GM18868 (cell line): ENCODE measurements around the gene LRRC75B.

Experiments
- ATAC-seq: cut with Tn5 transposase; IDR thresholded peaks from one replicate; pipeline ENCODE4 v1.9.1; 2021; ENCODE audit warnings: mild to moderate bottlenecking, moderate library complexity; ENCODE audit not compliant: unreplicated experiment

Gene LRRC75B

DNA sequence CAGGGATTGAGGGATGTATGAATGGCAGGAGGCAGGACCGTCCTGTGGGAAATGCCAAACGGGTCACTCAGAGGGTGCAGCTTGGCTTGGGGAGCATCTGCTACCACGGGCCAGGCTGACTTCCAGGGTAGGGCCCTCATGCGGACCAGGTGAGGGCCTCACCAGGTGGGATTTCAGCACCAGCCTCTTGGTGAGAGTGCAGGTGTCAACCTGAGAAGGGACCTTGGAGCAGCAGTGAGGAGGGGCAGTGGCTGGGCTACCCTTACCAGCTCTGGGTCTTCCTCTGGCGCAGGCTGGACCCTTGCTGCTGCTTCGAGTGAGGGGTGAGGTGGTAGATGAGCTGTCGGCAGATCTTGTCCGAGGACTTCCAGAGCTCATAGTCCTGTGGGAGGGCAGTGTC, 4.9 kb downstream of the LRRC75B start:
- ATAC-seq: no peak

GRCh38 chr22:24587251-24587650, 5.6 kb downstream of the LRRC75B start:
- ATAC-seq: no peak

DNA sequence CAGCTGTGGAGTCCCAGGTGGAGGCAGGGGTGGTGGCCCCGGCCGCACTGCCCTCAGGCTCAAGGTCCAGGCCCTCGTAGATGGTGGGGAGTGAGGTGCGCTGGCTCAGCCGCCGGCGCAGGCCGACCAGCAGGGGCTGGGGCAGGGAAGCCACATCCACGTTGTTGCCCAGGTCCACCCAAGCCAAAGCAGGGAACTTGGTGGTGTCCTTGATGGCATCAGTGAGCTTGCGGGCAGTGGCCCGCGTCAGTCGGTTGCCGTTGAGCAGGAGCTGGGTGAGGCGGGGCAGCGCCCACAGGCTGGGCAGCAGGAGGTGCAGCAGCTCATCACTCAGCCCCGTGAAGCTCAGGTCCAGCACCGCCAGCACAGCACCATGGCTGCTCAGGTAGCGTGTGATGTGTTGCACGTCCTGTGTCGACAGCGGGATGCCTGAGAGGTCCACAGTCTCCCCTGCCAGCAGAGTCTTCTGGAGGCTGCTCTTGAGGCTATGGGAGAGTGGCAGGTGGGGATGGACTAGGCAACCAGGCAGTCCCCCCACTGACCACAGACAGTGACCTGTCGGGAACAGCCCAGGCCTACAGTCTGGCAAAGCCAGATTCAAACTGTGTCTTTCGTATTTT, 6.8 kb downstream of the LRRC75B start:
- no peak for ATAC-seq

DNA sequence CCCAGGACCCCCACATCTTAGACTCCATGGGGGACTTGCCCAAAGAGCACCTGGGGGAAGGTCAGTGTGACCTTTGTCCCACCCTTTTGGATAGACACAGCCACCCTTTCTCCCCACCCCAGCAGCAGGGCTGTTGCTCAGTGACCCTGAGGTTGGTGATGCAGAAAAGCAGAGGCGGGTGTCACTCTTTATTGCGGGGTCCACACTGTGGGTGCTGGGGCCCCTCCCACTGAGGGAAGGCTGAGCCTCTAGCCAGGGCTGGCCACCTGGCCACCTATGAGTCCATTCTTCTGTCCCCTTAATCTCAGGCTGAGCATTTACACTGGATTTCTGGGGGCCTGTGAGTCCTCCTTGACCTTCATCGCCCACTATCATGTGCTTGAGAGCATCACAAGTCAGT, 7.4 kb downstream of the LRRC75B start:
- ATAC-seq: no peak

GRCh38 chr22:24584871-24585411, 7.9 kb downstream of the LRRC75B start:
- no peak for ATAC-seq

DNA sequence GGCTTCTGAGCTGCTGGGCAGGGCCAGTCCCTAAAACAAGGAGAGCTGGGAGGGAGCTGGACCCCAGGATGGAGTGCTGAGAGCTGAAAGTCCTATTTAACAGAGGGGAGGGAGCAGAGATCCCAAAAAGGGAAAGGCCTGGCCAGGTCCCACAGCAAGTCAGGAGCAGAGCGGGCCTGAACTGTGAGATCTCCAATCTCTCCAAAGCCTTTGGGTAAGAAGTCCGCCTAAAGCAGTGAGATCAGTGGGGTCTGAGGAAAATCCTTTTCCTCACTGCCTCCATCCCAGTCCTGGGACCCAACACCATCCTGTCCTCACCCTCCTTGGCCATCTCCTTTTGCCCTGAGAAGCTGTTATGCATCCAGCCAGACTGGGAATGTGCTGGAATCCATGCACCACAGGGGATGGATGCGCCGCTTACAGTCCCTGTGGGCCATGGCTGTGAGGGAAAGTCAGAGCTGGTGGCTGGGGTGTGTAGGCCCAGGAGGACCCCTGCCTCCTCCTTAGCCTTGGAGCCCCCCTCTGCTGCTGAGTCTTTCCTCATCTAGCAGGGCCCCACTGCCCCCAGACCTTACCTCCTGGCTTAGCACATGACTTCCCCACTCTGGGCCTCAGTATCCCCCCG, 8.6 kb downstream of the LRRC75B start:
- ATAC-seq: no peak

DNA sequence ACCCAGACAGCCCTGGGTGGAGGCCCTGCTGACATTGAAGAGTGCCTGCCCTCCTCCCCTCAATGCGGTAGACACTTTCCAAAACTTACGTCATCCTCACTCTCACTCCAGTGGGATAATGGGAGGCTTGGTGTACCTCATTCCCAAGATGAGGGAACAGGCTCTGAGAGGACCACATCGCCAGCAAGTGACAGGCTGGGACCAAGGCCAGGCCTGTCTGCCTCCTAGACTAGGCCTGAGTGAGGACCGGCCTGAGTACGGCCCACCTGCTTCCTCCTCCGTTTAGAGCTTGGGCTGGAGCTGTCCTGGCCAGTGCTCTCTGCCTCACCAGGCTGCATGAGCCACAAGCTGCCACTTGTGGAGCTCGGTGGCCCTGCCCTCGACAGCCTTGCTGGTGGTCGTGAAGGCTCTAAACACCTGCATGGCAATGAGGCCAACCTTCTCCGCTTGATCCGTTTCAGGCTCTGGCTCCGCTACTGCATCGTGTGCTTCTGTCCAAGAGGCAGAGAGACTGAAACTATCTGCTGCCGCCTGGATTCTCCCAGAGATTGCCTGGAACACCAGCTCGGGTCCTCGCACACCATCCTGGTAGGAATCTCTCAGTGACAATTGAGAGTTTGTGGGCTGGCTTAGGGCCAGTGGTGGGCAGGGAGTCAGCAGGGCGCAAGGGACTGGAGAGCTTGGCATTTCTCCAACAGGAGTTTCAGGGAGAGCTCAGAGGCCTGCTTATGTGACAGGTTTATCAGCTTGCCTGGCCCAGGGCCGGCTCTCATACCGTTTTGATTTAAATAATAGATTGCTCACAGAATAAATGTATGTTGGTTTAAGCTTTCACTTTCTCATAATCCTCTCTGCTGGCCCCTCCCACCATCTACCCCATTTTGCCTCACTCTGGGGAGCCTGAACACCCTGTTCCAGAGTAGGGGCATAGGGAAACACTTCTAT, 9.4 kb downstream of the LRRC75B start:
- no peak for ATAC-seq

GRCh38 chr22:24582056-24582814, 10.6 kb downstream of the LRRC75B start:
- ATAC-seq: no peak

- ATAC-seq: no peak
Measured at GRCh38 chr22:24580276-24580675, 12.6 kb downstream of the LRRC75B start.

DNA sequence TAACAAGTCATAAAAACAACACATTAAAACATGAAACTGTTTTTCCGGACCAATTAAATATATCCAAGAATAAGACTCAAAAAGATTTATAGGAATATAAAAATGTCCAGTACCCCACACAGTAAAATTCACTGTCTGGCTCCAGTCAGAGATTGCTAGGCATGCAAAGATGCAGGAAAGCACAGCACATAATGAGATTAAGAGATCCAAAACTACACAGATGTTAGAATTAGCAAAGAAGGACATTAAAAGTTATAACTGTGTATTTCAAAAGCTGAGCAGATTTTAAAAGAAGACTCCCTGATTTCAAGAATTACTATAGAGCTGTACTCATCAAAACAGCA, 13.6 kb downstream of the LRRC75B start:
- no peak for ATAC-seq

DNA sequence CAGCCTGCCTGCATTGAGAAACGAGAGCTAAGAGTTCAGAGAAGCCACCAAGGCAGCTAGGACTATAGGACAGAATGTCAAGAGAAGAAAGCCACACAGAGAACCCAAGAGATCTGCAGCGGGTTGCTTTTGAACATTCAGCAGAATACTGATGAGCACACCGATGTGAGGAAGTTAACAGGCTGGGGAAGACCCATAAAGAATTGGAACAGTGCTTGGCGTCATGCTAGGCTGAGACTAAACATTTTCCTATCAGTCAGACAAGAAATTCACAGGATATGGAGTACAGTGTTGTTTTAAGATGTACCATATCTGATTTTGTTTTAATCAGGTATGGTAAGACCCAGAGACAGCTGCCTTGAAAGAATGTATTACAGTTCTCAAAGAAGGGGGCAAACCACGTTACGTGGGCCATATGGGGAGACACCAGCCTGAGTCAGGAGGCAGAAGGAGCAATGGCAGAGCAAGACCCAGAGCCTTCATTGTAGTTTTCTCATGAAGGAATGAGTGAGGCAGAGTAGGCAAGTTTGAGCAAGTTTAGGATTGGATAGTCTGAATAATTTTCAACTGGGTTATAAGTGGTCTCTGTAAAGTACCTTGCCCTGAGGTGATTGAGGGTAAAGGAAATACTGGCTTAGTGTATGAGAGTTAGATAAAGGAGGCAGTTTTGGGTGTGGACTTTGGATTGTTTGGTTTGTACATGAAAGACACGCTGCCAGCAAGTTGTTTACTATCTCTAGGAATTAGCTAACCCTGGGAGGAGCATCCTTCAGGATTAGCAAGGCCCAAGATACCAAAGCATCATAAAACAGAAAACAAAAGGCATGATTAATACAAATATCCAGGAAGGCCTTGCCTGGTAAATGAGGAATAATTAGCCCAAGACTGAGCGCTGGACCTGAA, 14.3 kb downstream of the LRRC75B start:
- ATAC-seq: no peak

DNA sequence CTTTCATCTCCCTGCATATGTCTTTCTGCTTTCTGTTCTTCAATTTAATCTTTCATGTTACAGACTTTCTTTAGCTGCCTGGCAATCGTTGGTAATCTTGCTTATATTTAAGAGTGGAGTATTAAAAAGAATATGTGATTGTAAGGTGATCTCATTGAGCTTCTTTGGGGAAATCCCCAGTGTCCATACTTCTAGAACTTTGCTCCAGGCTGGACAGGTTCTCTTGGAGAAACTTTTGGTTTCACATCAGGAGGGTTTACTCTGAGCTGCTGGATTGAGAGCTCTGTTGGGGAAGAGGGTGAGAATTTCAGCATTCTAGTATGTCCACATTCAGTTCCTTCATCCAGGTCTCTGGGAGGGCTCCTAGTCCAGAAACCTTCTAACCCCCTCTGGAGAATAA, 16.1 kb downstream of the LRRC75B start:
- ATAC-seq: no peak

- no peak for ATAC-seq
Measured at GRCh38 chr22:24571266-24571665, 21.6 kb downstream of the LRRC75B start.

GRCh38 chr22:24567668-24568067, 25.2 kb downstream of the LRRC75B start:
- ATAC-seq: no peak

DNA sequence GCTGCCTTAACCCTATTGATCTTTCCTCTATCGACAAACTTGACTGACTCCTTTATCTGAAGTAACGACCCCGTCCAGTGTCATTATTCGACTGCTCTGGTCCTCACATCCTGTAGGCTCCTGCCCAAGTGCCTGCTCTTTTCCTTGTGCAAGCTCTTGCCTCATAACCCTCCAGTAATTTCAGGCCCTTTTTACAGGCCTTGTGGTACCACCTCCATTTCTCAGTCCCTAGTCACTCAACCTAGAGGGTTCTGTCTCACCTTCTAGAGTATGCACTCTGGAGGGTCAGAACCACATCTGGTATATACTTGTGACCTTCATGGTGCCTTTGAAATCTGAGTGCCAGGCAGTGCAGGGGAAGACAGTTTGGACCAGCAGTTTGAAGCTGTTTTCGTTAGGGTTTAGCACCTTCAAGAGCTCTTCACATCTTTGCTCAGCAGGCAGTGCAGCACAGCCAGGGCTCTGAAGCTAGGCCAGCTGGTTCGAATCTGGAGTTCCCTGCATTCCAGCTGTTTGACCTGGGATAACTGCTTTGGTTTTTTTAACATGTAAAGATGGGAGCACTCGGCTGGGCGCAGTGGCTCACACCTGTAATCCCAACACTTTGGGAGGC, 25.9 kb downstream of the LRRC75B start:
- no peak for ATAC-seq

- ATAC-seq: no peak
Measured at GRCh38 chr22:24565077-24565476, 27.8 kb downstream of the LRRC75B start.

DNA sequence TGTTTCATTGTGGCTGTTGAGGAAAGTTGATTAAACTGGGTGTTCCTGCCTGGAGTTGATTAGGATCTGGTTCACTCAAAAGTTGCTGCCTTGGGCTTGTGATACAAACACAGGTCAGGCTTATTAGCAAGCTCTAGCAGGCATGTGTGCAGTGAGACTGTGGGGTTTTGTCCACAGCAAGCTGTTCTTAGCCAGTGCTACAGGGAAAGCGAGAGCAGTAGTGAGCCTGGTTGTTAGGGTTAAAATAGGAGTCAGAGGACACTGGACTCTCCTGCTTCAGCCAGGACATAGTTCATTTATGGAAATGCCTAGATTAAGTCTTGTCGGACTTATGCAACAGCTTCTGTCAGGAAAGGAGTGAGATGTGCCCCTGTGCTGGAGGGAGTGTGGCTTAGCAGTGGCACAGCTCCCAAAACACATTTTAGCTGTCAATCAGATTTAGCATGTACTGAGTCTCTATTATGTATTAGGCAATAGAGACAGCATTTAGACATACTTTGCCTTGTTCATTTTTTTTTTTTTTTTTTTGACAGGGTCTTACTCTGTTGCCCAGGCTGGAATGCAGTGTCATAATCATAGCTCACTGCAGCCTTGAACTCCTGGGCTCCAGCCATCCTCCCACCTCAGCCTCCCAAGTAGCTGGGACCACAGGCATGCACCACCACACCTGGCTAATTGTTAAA, 28.4 kb downstream of the LRRC75B start:
- ATAC-seq: no peak

DNA sequence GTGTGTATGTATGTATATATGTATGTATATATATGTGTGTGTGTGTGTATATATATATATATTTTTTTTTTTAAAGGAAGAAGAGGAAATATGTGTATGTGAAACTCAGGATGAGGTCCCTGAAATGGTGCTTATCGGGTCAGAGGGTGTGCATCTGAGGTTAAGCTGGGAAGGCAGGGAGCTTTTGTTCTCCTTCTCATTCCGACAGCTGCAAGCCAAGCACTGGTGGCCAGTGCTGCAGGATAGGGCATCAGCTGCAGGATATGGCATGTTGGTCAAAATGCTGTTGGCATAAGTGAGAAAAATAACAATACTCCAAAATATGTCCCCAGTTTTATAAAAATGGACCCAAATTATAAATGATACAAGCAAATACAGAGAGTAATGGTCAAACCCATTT, 29.6 kb downstream of the LRRC75B start:
- no peak for ATAC-seq

GRCh38 chr22:24559471-24559870, 33.4 kb downstream of the LRRC75B start:
- no peak for ATAC-seq
